Gastrocnemius medialis (tissue), 4 donors: ENCODE results near the gene MAGI1.

Source experiments
- CTCF ChIP-seq, 5 experiments: fragments of 450-650 bp in 3 of 5; fragments of 200-600 bp in 2 of 5; sonication (generic) in 2 of 5; IDR thresholded peaks in 4 of 5; conservative IDR thresholded peaks in 1 of 5; 1 replicate in 4 of 5; 2 replicates in 1 of 5; pipeline ENCODE4 v1.5.1; 2016 to 2019; ENCODE audit warnings: antibody characterized with exemption in 5 of 5, mild to moderate bottlenecking in 3 of 5, moderate library complexity in 3 of 5
- POLR2A ChIP-seq, 2 donors: fragments of 450-650 bp; IDR thresholded peaks; one replicate each; pipeline ENCODE4 v1.6.1; 2017; ENCODE audit warnings: antibody characterized with exemption in 2 of 2, mild to moderate bottlenecking in 2 of 2, moderate library complexity in 2 of 2

DNA sequence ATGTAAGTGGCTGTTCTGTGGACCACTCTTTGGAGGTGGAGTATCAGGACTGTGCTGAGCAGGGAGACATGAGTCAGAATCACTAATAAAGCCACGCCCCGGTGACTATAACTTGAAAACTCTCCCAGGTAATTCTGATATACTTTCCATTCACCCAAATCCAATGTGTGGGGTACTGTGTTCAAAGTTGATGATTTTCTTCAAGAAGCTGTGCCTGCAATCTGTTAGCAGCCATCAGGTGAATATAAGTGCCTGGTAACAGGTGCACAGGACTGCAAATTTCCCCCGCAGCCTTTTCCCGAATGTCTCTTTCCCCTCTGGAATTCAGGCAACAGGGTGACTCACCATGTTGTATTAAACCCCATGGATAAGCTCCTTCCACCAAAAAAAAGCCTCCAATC, 17.0 kb downstream of the MAGI1 start:
- TF ChIP-seq CTCF (IDR thresholded peaks at IDR 0.05 in 4 of 5, conservative IDR thresholded peaks at IDR 0.05 in 1 of 5) (no peak), POLR2A (IDR thresholded peaks at IDR 0.05) (no peak)
